ENCODE measurements around the gene MROH8.
A peak's percentile ranks its signal among the peaks of the same experiment; 100 is the strongest.

Gene MROH8

GRCh38 chr20:37185686-37186085, 6.3 kb upstream of the MROH8 start:
- Histone ChIP-seq H3K27me3 (ENCODE audit: control insufficient read depth, insufficient read depth, low read length) (no peaks in the 10 kb centered on the region), H3K27ac (ENCODE audit: low read length) (no peak overlapping the region), H3K4me3 (ENCODE audit: low read length) (no peak overlapping the region), H3K36me3 (ENCODE audit: control insufficient read depth, insufficient read depth, low read length) (peaks cover 9% of the 10 kb centered on the region; the same call in 1 of the 2 replicates), H3K4me1 (ENCODE audit: control insufficient read depth, insufficient read depth, low read length) (no peaks in the 10 kb centered on the region), H3K9me3 (ENCODE audit: control insufficient read depth, insufficient read depth, low read length) (no peaks in the 10 kb centered on the region)
- no CpG with 5 or more reads among the region's 5 CpGs for WGBS (ENCODE audit: insufficient coverage, insufficient read length)
- no peak for DNase-seq (ENCODE audit: low read depth, low spot score)

GRCh38 chr20:37179683-37180524, 556 bp upstream of the MROH8 start:
- Histone ChIP-seq H3K27ac (ENCODE audit: low read length) (no peak overlapping the region), H3K9me3 (ENCODE audit: control insufficient read depth, insufficient read depth, low read length) (no peaks in the 10 kb centered on the region), H3K36me3 (ENCODE audit: control insufficient read depth, insufficient read depth, low read length) (peaks cover 5% of the 10 kb centered on the region; the same call in 1 of the 2 replicates), H3K27me3 (ENCODE audit: control insufficient read depth, insufficient read depth, low read length) (no peaks in the 10 kb centered on the region), H3K4me1 (ENCODE audit: control insufficient read depth, insufficient read depth, low read length) (no peaks in the 10 kb centered on the region), H3K4me3 (ENCODE audit: low read length) (peak overlapping the region; percentile 89)
- no peak for DNase-seq (ENCODE audit: low read depth, low spot score)
- no CpG with 5 or more reads among the region's 15 CpGs for WGBS (ENCODE audit: insufficient coverage, insufficient read length)

- no peaks in the 10 kb centered on the region for H3K36me3 ChIP-seq (ENCODE audit: control insufficient read depth, insufficient read depth, low read length)
- H3K4me3 ChIP-seq (ENCODE audit: low read length), result no peak overlapping the region
- no peak overlapping the region for H3K27ac ChIP-seq (ENCODE audit: low read length)
- H3K4me1 ChIP-seq (ENCODE audit: control insufficient read depth, insufficient read depth, low read length), result no peaks in the 10 kb centered on the region
- no CpG with 5 or more reads among the region's 4 CpGs for WGBS (ENCODE audit: insufficient coverage, insufficient read length)
- no peaks in the 10 kb centered on the region; the same call in 1 of the 2 replicates for H3K27me3 ChIP-seq (ENCODE audit: control insufficient read depth, insufficient read depth, low read length)
- H3K9me3 ChIP-seq (ENCODE audit: control insufficient read depth, insufficient read depth, low read length), result no peaks in the 10 kb centered on the region
- DNase-seq (ENCODE audit: low read depth, low spot score), result no peak
Measured at GRCh38 chr20:37172836-37173235, 6.5 kb downstream of the MROH8 start.

- H3K27me3 ChIP-seq (ENCODE audit: control insufficient read depth, insufficient read depth, low read length), result no peaks in the 10 kb centered on the region; the same call in 1 of the 2 replicates
- no CpG with 5 or more reads among the region's 5 CpGs for WGBS (ENCODE audit: insufficient coverage, insufficient read length)
- H3K36me3 ChIP-seq (ENCODE audit: control insufficient read depth, insufficient read depth, low read length), result no peaks in the 10 kb centered on the region
- H3K9me3 ChIP-seq (ENCODE audit: control insufficient read depth, insufficient read depth, low read length), result no peaks in the 10 kb centered on the region
- no peak for DNase-seq (ENCODE audit: low read depth, low spot score)
- no peak overlapping the region for H3K27ac ChIP-seq (ENCODE audit: low read length)
- no peaks in the 10 kb centered on the region for H3K4me1 ChIP-seq (ENCODE audit: control insufficient read depth, insufficient read depth, low read length)
- H3K4me3 ChIP-seq (ENCODE audit: low read length), result no peak overlapping the region
Measured at GRCh38 chr20:37166867-37167266, 12.5 kb downstream of the MROH8 start.

- Histone ChIP-seq H3K9me3 (ENCODE audit: control insufficient read depth, insufficient read depth, low read length) (no peaks in the 10 kb centered on the region), H3K27ac (ENCODE audit: low read length) (no peak overlapping the region), H3K4me1 (ENCODE audit: control insufficient read depth, insufficient read depth, low read length) (no peaks in the 10 kb centered on the region), H3K27me3 (ENCODE audit: control insufficient read depth, insufficient read depth, low read length) (no peaks in the 10 kb centered on the region), H3K4me3 (ENCODE audit: low read length) (no peak overlapping the region), H3K36me3 (ENCODE audit: control insufficient read depth, insufficient read depth, low read length) (no peaks in the 10 kb centered on the region)
- no peak for DNase-seq (ENCODE audit: low read depth, low spot score)
- WGBS (ENCODE audit: insufficient coverage, insufficient read length), result no CpG with 5 or more reads among the region's 1 CpG
Measured at GRCh38 chr20:37165031-37165430, 14.3 kb downstream of the MROH8 start.

GRCh38 chr20:37163832-37164554, 15.4 kb downstream of the MROH8 start:
- Histone ChIP-seq H3K9me3 (ENCODE audit: control insufficient read depth, insufficient read depth, low read length) (no peaks in the 10 kb centered on the region), H3K4me3 (ENCODE audit: low read length) (no peak overlapping the region), H3K27me3 (ENCODE audit: control insufficient read depth, insufficient read depth, low read length) (no peaks in the 10 kb centered on the region)

GRCh38 chr20:37162646-37163045, 16.7 kb downstream of the MROH8 start:
- no peaks in the 10 kb centered on the region for H3K36me3 ChIP-seq (ENCODE audit: control insufficient read depth, insufficient read depth, low read length)
- no peak overlapping the region for H3K27ac ChIP-seq (ENCODE audit: low read length)
- no peak for DNase-seq (ENCODE audit: low read depth, low spot score)
- H3K9me3 ChIP-seq (ENCODE audit: control insufficient read depth, insufficient read depth, low read length), result no peaks in the 10 kb centered on the region
- H3K27me3 ChIP-seq (ENCODE audit: control insufficient read depth, insufficient read depth, low read length), result no peaks in the 10 kb centered on the region
- WGBS (ENCODE audit: insufficient coverage, insufficient read length), result no CpG with 5 or more reads among the region's 6 CpGs
- H3K4me3 ChIP-seq (ENCODE audit: low read length), result no peak overlapping the region
- no peaks in the 10 kb centered on the region for H3K4me1 ChIP-seq (ENCODE audit: control insufficient read depth, insufficient read depth, low read length)

More at GRCh38 chr20:37163832-37164554, 15.4 kb downstream of the MROH8 start:
- H3K27ac ChIP-seq (ENCODE audit: low read length), result no peak overlapping the region
- no peaks in the 10 kb centered on the region for H3K36me3 ChIP-seq (ENCODE audit: control insufficient read depth, insufficient read depth, low read length)
- DNase-seq (ENCODE audit: low read depth, low spot score), result no peak
- H3K4me1 ChIP-seq (ENCODE audit: control insufficient read depth, insufficient read depth, low read length), result no peaks in the 10 kb centered on the region
- no CpG with 5 or more reads among the region's 4 CpGs for WGBS (ENCODE audit: insufficient coverage, insufficient read length)

GRCh38 chr20:37161830-37162549, 17.4 kb downstream of the MROH8 start:
- no peak overlapping the region for H3K4me3 ChIP-seq (ENCODE audit: low read length)
- H3K4me1 ChIP-seq (ENCODE audit: control insufficient read depth, insufficient read depth, low read length), result no peaks in the 10 kb centered on the region
- no CpG with 5 or more reads among the region's 12 CpGs for WGBS (ENCODE audit: insufficient coverage, insufficient read length)
- H3K36me3 ChIP-seq (ENCODE audit: control insufficient read depth, insufficient read depth, low read length), result no peaks in the 10 kb centered on the region
- no peaks in the 10 kb centered on the region for H3K27me3 ChIP-seq (ENCODE audit: control insufficient read depth, insufficient read depth, low read length)
- no peak for DNase-seq (ENCODE audit: low read depth, low spot score)
- no peak overlapping the region for H3K27ac ChIP-seq (ENCODE audit: low read length)
- no peaks in the 10 kb centered on the region for H3K9me3 ChIP-seq (ENCODE audit: control insufficient read depth, insufficient read depth, low read length)

- no peak overlapping the region for H3K4me3 ChIP-seq (ENCODE audit: low read length)
- H3K36me3 ChIP-seq (ENCODE audit: control insufficient read depth, insufficient read depth, low read length), result no peaks in the 10 kb centered on the region
- DNase-seq (ENCODE audit: low read depth, low spot score), result no peak
- WGBS (ENCODE audit: insufficient coverage, insufficient read length), result no CpG with 5 or more reads among the region's 10 CpGs
- H3K4me1 ChIP-seq (ENCODE audit: control insufficient read depth, insufficient read depth, low read length), result no peaks in the 10 kb centered on the region
- H3K27me3 ChIP-seq (ENCODE audit: control insufficient read depth, insufficient read depth, low read length), result no peaks in the 10 kb centered on the region
- H3K27ac ChIP-seq (ENCODE audit: low read length), result no peak overlapping the region
- H3K9me3 ChIP-seq (ENCODE audit: control insufficient read depth, insufficient read depth, low read length), result no peaks in the 10 kb centered on the region
Measured at GRCh38 chr20:37160683-37161082, 18.7 kb downstream of the MROH8 start.

- no CpG with 5 or more reads among the region's 4 CpGs for WGBS (ENCODE audit: insufficient coverage, insufficient read length)
- no peaks in the 10 kb centered on the region for H3K4me1 ChIP-seq (ENCODE audit: control insufficient read depth, insufficient read depth, low read length)
- H3K27ac ChIP-seq (ENCODE audit: low read length), result no peak overlapping the region
- H3K9me3 ChIP-seq (ENCODE audit: control insufficient read depth, insufficient read depth, low read length), result no peaks in the 10 kb centered on the region
- no peak overlapping the region for H3K4me3 ChIP-seq (ENCODE audit: low read length)
- H3K27me3 ChIP-seq (ENCODE audit: control insufficient read depth, insufficient read depth, low read length), result no peaks in the 10 kb centered on the region
- H3K36me3 ChIP-seq (ENCODE audit: control insufficient read depth, insufficient read depth, low read length), result no peaks in the 10 kb centered on the region
- DNase-seq (ENCODE audit: low read depth, low spot score), result no peak
Measured at GRCh38 chr20:37158248-37158647, 21.1 kb downstream of the MROH8 start.
